Midbrain (tissue), 1 donor: ENCODE data around the gene BLTP3B.

ENCODE experiments used
- DNase-seq: peaks from one replicate; lab custom pipeline; 2025; lab: John Stamatoyannopoulos, UW

BLTP3B gene

DNA sequence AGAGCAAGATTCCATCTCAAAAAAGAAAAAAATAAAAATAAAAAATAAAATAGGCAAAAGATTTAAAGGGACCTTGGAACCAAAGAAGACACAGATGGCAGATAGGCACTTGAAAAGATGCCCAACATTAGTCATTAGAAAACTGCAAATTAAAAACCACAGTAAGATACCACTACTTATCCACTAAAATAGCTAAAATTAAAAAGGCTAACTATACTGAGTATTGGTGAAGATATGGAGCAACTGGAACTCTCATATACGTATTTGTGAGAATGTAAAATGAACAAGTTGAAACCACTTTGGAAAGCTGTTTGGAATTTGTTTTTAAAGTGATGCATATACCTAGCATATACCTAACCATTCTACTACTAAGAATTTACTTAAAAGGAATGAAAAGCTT is 22.3 kb downstream of the BLTP3B start:
- no peak for DNase-seq

- no peak for DNase-seq
Measured at GRCh38 chr12:100115291-100115690, 27.4 kb downstream of the BLTP3B start.

GRCh38 chr12:100114574-100114973 is 28.1 kb downstream of the BLTP3B start:
- DNase-seq = no peak

DNA sequence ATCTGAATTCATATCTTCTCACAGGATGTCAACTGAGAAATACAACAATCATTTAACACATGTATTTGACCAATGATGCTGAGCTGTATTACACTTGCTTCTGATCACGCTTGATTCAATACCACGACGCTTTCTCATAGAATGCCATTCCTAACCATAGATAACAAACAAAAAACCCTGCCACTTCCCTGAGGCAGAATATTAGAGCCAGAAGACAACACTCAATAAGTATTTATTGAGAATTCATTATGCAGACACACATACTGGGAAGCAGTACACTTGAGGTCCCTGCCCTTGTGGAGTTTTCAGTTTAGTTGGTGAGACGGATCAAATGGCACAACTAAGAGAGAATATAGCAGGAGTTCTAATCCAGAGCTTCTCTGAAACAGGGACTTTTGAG is 32.4 kb downstream of the BLTP3B start:
- no peak for DNase-seq

DNA sequence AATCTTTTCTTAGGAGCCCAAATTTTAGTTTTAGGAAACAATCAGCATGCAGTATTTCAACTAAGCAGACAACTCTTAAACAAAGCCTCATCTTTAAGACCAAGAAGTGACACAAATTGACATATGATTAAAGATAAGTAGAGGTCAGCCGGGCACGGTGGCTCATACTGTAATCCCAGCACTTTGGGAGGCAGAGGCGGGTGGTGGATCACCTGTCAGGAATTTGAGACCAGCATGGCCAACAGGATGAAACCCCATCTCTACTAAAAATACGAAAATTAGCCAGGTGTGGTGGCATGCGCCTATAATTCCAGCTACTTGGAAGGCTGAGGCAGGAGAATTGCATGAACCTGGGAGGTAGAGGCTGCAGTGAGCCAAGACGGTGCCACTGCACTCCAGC is 35.8 kb downstream of the BLTP3B start:
- DNase-seq = no peak

GRCh38 chr12:100105661-100106060 is 37.0 kb downstream of the BLTP3B start:
- DNase-seq = no peak

- DNase-seq = no peak
Measured at GRCh38 chr12:100101000-100101399, 41.7 kb downstream of the BLTP3B start.
